Activated CD8-positive, alpha-beta T cell treated with anti-CD3 and anti-CD28 coated beads for 36 hours (primary cell): ENCODE measurements around the gene PRDM16. TPM values are rescaled to one million over a fixed set of nuclear protein-coding genes. Genes with fewer than 3 reads are reported as not detected.

Experiments
- ATAC-seq: fragments of 200-7000 bp; cut with Tn5 transposase; one replicate; pipeline ENCODE4 v1.10.0; 2021; ENCODE audit warnings: mild to moderate bottlenecking, moderate library complexity
- CTCF ChIA-PET: fragments of 350-600 bp; sonication (Branson Sonifier 250); formaldehyde crosslinking; loops from one replicate; lab custom pipeline; 2021; ENCODE audit warnings: antibody characterized with exemption; lab: Charles Lee
- POLR2A ChIA-PET: fragments of 350-600 bp; sonication (Branson Sonifier 250); formaldehyde crosslinking; loops from one replicate; lab custom pipeline; 2021; ENCODE audit warnings: antibody characterized with exemption; lab: Charles Lee
- DNase-seq: peaks from one replicate; pipeline ENCODE4 v3.0.0-alpha.2; 2020
- H3K27ac Mint-ChIP-seq: one replicate; pipeline ENCODE4 v1.8.0; 2021; ENCODE audit warnings: mild to moderate bottlenecking, mixed read lengths
- H3K27me3 Mint-ChIP-seq: one replicate; pipeline ENCODE4 v1.8.0; 2021; ENCODE audit warnings: mixed read lengths
- H3K36me3 Mint-ChIP-seq: one replicate; pipeline ENCODE4 v1.8.0; 2021; ENCODE audit warnings: low read depth, mixed read lengths
- H3K4me1 Mint-ChIP-seq: one replicate; pipeline ENCODE4 v1.8.0; 2021; ENCODE audit warnings: low read depth, mixed read lengths
- H3K4me3 Mint-ChIP-seq: one replicate; pipeline ENCODE4 v1.8.0; 2021; ENCODE audit warnings: mild to moderate bottlenecking, moderate library complexity, mixed read lengths
- H3K9me3 Mint-ChIP-seq: one replicate; pipeline ENCODE4 v1.8.0; 2021; ENCODE audit warnings: mixed read lengths
- intact Hi-C: fragments of 100-400 bp; cut with micrococcal nuclease; formaldehyde crosslinking; loops from one replicate; pipeline ENCODE4 v1.10.0; 2022
- total RNA-seq, 2 experiments: library from RNA; stranded (reverse); gene quantifications; one replicate each; pipeline ENCODE4 v1.2.3, GENCODE V29; 2021
- TF ChIP-seq, protein P1 (sequence below): fragments of 200-600 bp; IDR thresholded peaks from one replicate; pipeline ENCODE4 v1.8.0; 2022; ENCODE audit warnings: antibody characterized with exemption, mild to moderate bottlenecking

The PRDM16 gene
- total RNA-seq, 2 experiments from 2014 or later = 0.29 to 0.49 TPM

DNA sequence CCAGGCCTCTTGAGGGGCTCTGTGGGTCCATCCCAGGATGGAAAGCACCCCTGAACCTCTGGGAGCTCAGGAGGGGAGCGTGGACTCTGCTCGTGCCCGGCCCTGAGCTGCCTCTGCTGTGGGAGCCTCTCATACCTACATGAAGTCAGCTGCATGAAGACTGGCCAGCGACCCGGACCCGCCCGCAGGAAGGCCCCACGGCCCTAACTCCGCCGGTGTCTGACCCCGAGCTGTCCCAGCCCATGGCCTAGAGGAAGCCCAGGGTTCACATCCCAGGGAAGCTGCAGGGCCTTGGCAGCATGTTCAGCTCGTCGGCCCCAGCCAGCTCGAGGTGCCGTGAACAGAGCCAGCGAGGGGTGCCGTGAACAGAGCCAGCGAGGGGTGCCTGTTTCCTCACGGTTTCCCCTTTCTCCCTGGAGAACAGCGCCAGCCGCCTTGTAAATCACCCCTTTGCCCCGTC is 207.4 kb downstream of the PRDM16 start:
- Mint-ChIP-seq H3K4me3 (no peak overlapping the region), H3K9me3 (no peaks in the 10 kb centered on the region), H3K27ac (no peak overlapping the region), H3K27me3 (no peaks in the 10 kb centered on the region), H3K36me3 (no peaks in the 10 kb centered on the region), H3K4me1 (no peaks in the 10 kb centered on the region)
- intact Hi-C loops = no loop called here
- ATAC-seq (no peak), DNase-seq (no peak)
- ChIA-PET POLR2A (no interaction called here), CTCF (no interaction called here)
- TF ChIP-seq, protein P1, sequence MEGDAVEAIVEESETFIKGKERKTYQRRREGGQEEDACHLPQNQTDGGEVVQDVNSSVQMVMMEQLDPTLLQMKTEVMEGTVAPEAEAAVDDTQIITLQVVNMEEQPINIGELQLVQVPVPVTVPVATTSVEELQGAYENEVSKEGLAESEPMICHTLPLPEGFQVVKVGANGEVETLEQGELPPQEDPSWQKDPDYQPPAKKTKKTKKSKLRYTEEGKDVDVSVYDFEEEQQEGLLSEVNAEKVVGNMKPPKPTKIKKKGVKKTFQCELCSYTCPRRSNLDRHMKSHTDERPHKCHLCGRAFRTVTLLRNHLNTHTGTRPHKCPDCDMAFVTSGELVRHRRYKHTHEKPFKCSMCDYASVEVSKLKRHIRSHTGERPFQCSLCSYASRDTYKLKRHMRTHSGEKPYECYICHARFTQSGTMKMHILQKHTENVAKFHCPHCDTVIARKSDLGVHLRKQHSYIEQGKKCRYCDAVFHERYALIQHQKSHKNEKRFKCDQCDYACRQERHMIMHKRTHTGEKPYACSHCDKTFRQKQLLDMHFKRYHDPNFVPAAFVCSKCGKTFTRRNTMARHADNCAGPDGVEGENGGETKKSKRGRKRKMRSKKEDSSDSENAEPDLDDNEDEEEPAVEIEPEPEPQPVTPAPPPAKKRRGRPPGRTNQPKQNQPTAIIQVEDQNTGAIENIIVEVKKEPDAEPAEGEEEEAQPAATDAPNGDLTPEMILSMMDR = no peak

DNA sequence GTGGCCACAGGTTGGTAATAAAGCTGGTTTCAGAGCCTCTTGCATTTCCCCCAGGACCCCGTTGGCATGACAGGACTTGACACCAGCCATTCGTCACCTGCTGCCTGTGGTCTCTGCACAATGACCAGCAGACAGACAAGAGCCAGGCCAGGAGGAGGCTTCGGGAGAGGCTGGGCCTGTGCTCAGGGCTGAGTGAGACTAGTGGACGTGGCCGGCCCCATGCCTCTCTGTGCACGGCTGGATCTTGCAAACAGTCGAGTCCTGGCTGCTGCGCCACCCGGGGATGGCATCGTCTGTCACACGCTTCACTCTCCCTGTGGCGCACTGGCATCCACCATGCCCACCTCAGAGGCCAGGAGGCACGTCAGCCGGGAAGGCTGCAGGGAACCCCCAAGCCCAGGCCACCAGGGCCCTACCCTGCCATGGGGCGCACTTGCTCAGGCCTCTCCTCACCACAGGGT is 208.0 kb downstream of the PRDM16 start:
- ChIA-PET CTCF (no interaction called here), POLR2A (no interaction called here)
- Mint-ChIP-seq H3K36me3 (no peaks in the 10 kb centered on the region), H3K27ac (no peak overlapping the region), H3K4me3 (no peak overlapping the region), H3K27me3 (no peaks in the 10 kb centered on the region), H3K9me3 (no peaks in the 10 kb centered on the region), H3K4me1 (no peaks in the 10 kb centered on the region)
- DNase-seq (no peak), ATAC-seq (no peak)
- intact Hi-C loops = no loop called here
- TF ChIP-seq, protein P1 = no peak

GRCh38 chr1:3277623-3278022 is 208.6 kb downstream of the PRDM16 start:
- no peak for ATAC-seq
- Mint-ChIP-seq H3K4me1 (no peaks in the 10 kb centered on the region), H3K4me3 (no peak overlapping the region), H3K36me3 (no peaks in the 10 kb centered on the region), H3K27ac (no peak overlapping the region), H3K27me3 (no peaks in the 10 kb centered on the region), H3K9me3 (no peaks in the 10 kb centered on the region)
- CTCF ChIA-PET = no interaction called here
- POLR2A ChIA-PET = no interaction called here
- intact Hi-C loops = no loop called here
- DNase-seq = no peak
- TF ChIP-seq, protein P1 = no peak

GRCh38 chr1:3278416-3279181 is 209.6 kb downstream of the PRDM16 start:
- Mint-ChIP-seq H3K9me3 (no peaks in the 10 kb centered on the region), H3K4me3 (no peak overlapping the region), H3K4me1 (no peaks in the 10 kb centered on the region), H3K36me3 (no peaks in the 10 kb centered on the region), H3K27ac (no peak overlapping the region), H3K27me3 (no peaks in the 10 kb centered on the region)
- DNase-seq = no peak
- ATAC-seq = no peak
- ChIA-PET POLR2A (no interaction called here), CTCF (no interaction called here)
- TF ChIP-seq, protein P1 = no peak
- intact Hi-C loops = no loop called here

DNA sequence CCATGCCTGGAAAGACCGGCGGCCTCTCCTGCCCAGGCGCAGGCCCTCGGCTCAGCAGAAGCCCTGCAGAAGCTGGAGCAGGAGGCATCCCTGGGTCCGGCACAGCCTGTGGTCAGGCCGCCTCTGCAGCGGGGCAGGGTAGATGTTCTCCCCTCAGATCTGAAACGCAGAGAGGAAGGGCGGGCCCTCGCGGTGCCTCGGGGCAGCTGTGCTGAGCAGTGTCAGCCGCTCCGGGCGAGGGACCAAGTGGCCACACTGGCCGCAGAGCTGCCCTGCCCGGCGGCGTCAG is 210.1 kb downstream of the PRDM16 start:
- TF ChIP-seq, protein P1 = no peak
- Mint-ChIP-seq H3K27ac (no peak overlapping the region), H3K36me3 (no peaks in the 10 kb centered on the region), H3K4me1 (no peaks in the 10 kb centered on the region), H3K9me3 (no peaks in the 10 kb centered on the region), H3K27me3 (peaks cover under 1% of the 10 kb centered on the region), H3K4me3 (no peak overlapping the region)
- CTCF ChIA-PET = no interaction called here
- DNase-seq = no peak
- no peak for ATAC-seq
- POLR2A ChIA-PET = no interaction called here
- intact Hi-C loops = no loop called here
